ENCODE data around the gene PERCC1. TPM values are rescaled to one million over a fixed set of nuclear protein-coding genes. Genes with fewer than 3 reads are reported as not detected.
A peak's percentile ranks its signal among the peaks of the same experiment; 100 is the strongest.

PERCC1 gene
- total and polyA plus RNA-seq, 9 of the 15 experiments (the other 6 are each of a cell fraction or from before 2014, with no cell fraction given), result not detected

- 72% methylated on average over 9 of the region's 14 CpGs for WGBS (ENCODE audit: insufficient coverage, low coverage, missing lambda C conversion rate)
Observed at GRCh38 chr16:1466968-1467521, 36.2 kb downstream of the PERCC1 start.

GRCh38 chr16:1468426-1468810 is 37.5 kb downstream of the PERCC1 start:
- ChIA-PET CTCF (ENCODE audit: low intra/inter-chr PET ratio) (no interaction called here), POLR2A (interaction anchor here (1.1 kb wide), 1 partner anchor 24 kb away, joined by 3 read pairs; the partner anchor contains the start of gene TELO2)
- DNase-seq (ENCODE audit: extremely low read depth in 1 of 4, low spot score in 3 of 4) (no peak), ATAC-seq (no peak), FAIRE-seq (no peak)
- H3K4me2 ChIP-seq (ENCODE audit: insufficient read depth, low read length), result no peak overlapping the region
- H3K4me1 ChIP-seq (replicated peaks in 1 of 2; ENCODE audit: control insufficient read depth in 2 of 2, insufficient read depth in 2 of 2, low read length in 2 of 2), result peaks cover 27 to 64% of the 10 kb centered on the region in 2 experiments; a peak in 4 of 5 replicates
- H3K79me2 ChIP-seq (ENCODE audit: control insufficient read depth, insufficient read depth, low read length), result peaks cover 65% of the 10 kb centered on the region
- intact Hi-C loops (cut with micrococcal nuclease), result no loop called here
- peaks cover 6% of the 10 kb centered on the region for H3K9me1 ChIP-seq (ENCODE audit: control insufficient read depth, insufficient read depth, low read length)
- H3K9ac ChIP-seq (ENCODE audit: insufficient read depth in 1 of 2, low read depth in 2 of 2, low read length in 2 of 2), result peak overlapping the region in 1 of 2 experiments; percentile 48; a peak in 2 of 4 replicates
- peaks cover 14% of the 10 kb centered on the region; the same call in 2 of the 3 replicates for H3K36me3 ChIP-seq (ENCODE audit: control insufficient read depth, insufficient read depth, low read length)
- no peak overlapping the region for H3K27ac ChIP-seq (ENCODE audit: extremely low read depth, low read depth, low read length)
- H2AFZ ChIP-seq (ENCODE audit: low read depth, low read length), result no peak overlapping the region
- in situ Hi-C loops (cut with MboI), result no loop called here
- no peaks in the 10 kb centered on the region for H3K27me3 ChIP-seq (ENCODE audit: control insufficient read depth in 2 of 2, insufficient read depth in 2 of 2, low read length in 2 of 2)
- TF ChIP-seq ADNP (tag; IDR thresholded peaks at IDR 0.05), result no peak
- peaks cover 10% of the 10 kb centered on the region for H4K20me1 ChIP-seq (replicated peaks; ENCODE audit: control insufficient read depth, insufficient read depth, low read length)
- BruUV-seq (replicated peaks), result no TSS peak
- H3K9me3 ChIP-seq (replicated peaks; ENCODE audit: control insufficient read depth, insufficient read depth, low read depth, low read length), result no peaks in the 10 kb centered on the region
- no peak overlapping the region for H3K4me3 ChIP-seq
- whole genome bisulfite sequencing (ENCODE audit: insufficient coverage, low coverage, missing lambda C conversion rate), result 79% methylated on average over 20 of the region's 22 CpGs

More at GRCh38 chr16:1466968-1467521, 36.2 kb downstream of the PERCC1 start:
- peak overlapping the region in 1 of 2 experiments; percentile 43; a peak in 2 of 4 replicates for H3K9ac ChIP-seq (ENCODE audit: insufficient read depth in 1 of 2, low read depth in 2 of 2, low read length in 2 of 2)
- no TSS peak for BruUV-seq (replicated peaks)
- H3K79me2 ChIP-seq (ENCODE audit: control insufficient read depth, insufficient read depth, low read length), result peaks cover 53% of the 10 kb centered on the region
- H3K9me1 ChIP-seq (ENCODE audit: control insufficient read depth, insufficient read depth, low read length), result peaks cover 6% of the 10 kb centered on the region
- no peak for TF ChIP-seq HNRNPL (IDR thresholded peaks at IDR 0.05; ENCODE audit: low read depth, low read length)
- 0 out of 2 replicates have a peak, but pooled peaks have one; percentile 22 for TF ChIP-seq POLR2G (IDR thresholded peaks at IDR 0.05; ENCODE audit: low read depth, low read length)
- no peak overlapping the region for H2AFZ ChIP-seq (ENCODE audit: low read depth, low read length)
- peaks cover 22% of the 10 kb centered on the region; the same call in 2 of the 3 replicates for H3K36me3 ChIP-seq (ENCODE audit: control insufficient read depth, insufficient read depth, low read length)
- no peak for ATAC-seq
- POLR2A ChIA-PET, result no interaction called here
- no peak for FAIRE-seq
- H4K20me1 ChIP-seq (replicated peaks; ENCODE audit: control insufficient read depth, insufficient read depth, low read length), result peaks cover 8% of the 10 kb centered on the region
- H3K4me1 ChIP-seq (replicated peaks in 1 of 2; ENCODE audit: control insufficient read depth in 2 of 2, insufficient read depth in 2 of 2, low read length in 2 of 2), result peaks cover 19 to 57% of the 10 kb centered on the region in 2 experiments; a peak in 4 of 5 replicates
- no peaks in the 10 kb centered on the region for H3K27me3 ChIP-seq (ENCODE audit: control insufficient read depth in 2 of 2, insufficient read depth in 2 of 2, low read length in 2 of 2)
- no peak overlapping the region for H3K4me2 ChIP-seq (ENCODE audit: insufficient read depth, low read length)
- DNase-seq (ENCODE audit: extremely low read depth in 1 of 4, low spot score in 3 of 4), result no peak
- intact Hi-C loops (cut with micrococcal nuclease) (no loop called here), in situ Hi-C loops (cut with MboI) (no loop called here)
- CTCF ChIA-PET (ENCODE audit: low intra/inter-chr PET ratio), result no interaction called here
- no peak overlapping the region for H3K27ac ChIP-seq (ENCODE audit: extremely low read depth, low read depth, low read length)
- H3K4me3 ChIP-seq, result no peak overlapping the region
- no peaks in the 10 kb centered on the region for H3K9me3 ChIP-seq (replicated peaks; ENCODE audit: control insufficient read depth, insufficient read depth, low read depth, low read length)

All from K562 (cell line).